ENCODE results near the gene AQP3. TPM values are rescaled to one million over a fixed set of nuclear protein-coding genes. Genes with fewer than 3 reads are reported as not detected.

The AQP3 gene
- total RNA-seq, 4 donors from 2014 or later: 7.1 to 15.3 (median 12.4) TPM

- H3K27me3 ChIP-seq: no peaks in the 10 kb centered on the region
- intact Hi-C loops (cut with DNase I; ENCODE audit: low total_unique reads): no loop called here
- no peaks in the 10 kb centered on the region for H3K9me3 ChIP-seq
- no peak overlapping the region for H3K4me3 ChIP-seq
- H3K36me3 ChIP-seq: no peaks in the 10 kb centered on the region
- no peak for DNase-seq
- no peak for TF ChIP-seq POLR2AphosphoS5 (IDR thresholded peaks at IDR 0.05)
- TF ChIP-seq, protein P1, sequence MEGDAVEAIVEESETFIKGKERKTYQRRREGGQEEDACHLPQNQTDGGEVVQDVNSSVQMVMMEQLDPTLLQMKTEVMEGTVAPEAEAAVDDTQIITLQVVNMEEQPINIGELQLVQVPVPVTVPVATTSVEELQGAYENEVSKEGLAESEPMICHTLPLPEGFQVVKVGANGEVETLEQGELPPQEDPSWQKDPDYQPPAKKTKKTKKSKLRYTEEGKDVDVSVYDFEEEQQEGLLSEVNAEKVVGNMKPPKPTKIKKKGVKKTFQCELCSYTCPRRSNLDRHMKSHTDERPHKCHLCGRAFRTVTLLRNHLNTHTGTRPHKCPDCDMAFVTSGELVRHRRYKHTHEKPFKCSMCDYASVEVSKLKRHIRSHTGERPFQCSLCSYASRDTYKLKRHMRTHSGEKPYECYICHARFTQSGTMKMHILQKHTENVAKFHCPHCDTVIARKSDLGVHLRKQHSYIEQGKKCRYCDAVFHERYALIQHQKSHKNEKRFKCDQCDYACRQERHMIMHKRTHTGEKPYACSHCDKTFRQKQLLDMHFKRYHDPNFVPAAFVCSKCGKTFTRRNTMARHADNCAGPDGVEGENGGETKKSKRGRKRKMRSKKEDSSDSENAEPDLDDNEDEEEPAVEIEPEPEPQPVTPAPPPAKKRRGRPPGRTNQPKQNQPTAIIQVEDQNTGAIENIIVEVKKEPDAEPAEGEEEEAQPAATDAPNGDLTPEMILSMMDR (IDR thresholded peaks at IDR 0.05): no peak
- in situ Hi-C loops (cut with MboI; ENCODE audit: low pct_ligation_motif_present in 1 of 4, low pct_unique_long_range_greater_than_20kb in 1 of 4, low sequenced_read_pairs in 3 of 4): no loop called here
- H3K4me1 ChIP-seq: peaks cover 6 to 36% (median 17%) of the 10 kb centered on the region in 4 donors
- no peak overlapping the region for H3K27ac ChIP-seq
- WGBS, 2 donors (ENCODE audit: low coverage in 1 of 2): 93% methylated on average over 10 of the region's 10 CpGs; no CpG with 5 or more reads in 1 of the 2 donors
These were observed 3.8 kb downstream of the AQP3 start for GRCh38 chr9:33443464-33444154.

GRCh38 chr9:33443047-33443446 is 4.3 kb downstream of the AQP3 start:
- WGBS, 2 donors (ENCODE audit: low coverage in 1 of 2): 82 to 91% methylated on average over 2 to 9 of the region's 9 CpGs
- TF ChIP-seq, protein P1 (IDR thresholded peaks at IDR 0.05): no peak
- TF ChIP-seq EP300 (IDR thresholded peaks at IDR 0.05; ENCODE audit: low read depth) (no peak), POLR2AphosphoS5 (IDR thresholded peaks at IDR 0.05) (no peak), POLR2A (IDR thresholded peaks at IDR 0.05) (no peak)
- H3K36me3 ChIP-seq: no peaks in the 10 kb centered on the region
- intact Hi-C loops (cut with DNase I; ENCODE audit: low total_unique reads) (no loop called here), in situ Hi-C loops (cut with MboI; ENCODE audit: low pct_ligation_motif_present in 1 of 4, low pct_unique_long_range_greater_than_20kb in 1 of 4, low sequenced_read_pairs in 3 of 4) (no loop called here)
- H3K9me3 ChIP-seq: no peaks in the 10 kb centered on the region
- DNase-seq: no peak
- H3K4me3 ChIP-seq: no peak overlapping the region
- H3K27ac ChIP-seq: no peak overlapping the region
- H3K27me3 ChIP-seq: no peaks in the 10 kb centered on the region
- H3K4me1 ChIP-seq: peaks cover 6 to 36% (median 16%) of the 10 kb centered on the region in 4 donors

GRCh38 chr9:33442125-33442524 is 5.3 kb downstream of the AQP3 start:
- in situ Hi-C loops (cut with MboI; ENCODE audit: low pct_ligation_motif_present in 1 of 4, low pct_unique_long_range_greater_than_20kb in 1 of 4, low sequenced_read_pairs in 3 of 4): no loop called here
- Histone ChIP-seq H3K27ac (no peak overlapping the region), H3K27me3 (no peaks in the 10 kb centered on the region), H3K4me1 (peaks cover 4 to 27% (median 11%) of the 10 kb centered on the region in 4 donors), H3K36me3 (no peaks in the 10 kb centered on the region), H3K4me3 (no peak overlapping the region), H3K9me3 (no peaks in the 10 kb centered on the region)
- DNase-seq: no peak
- 95% methylated on average over 9 of the region's 15 CpGs; no CpG with 5 or more reads in 1 of the 2 donors for WGBS, 2 donors (ENCODE audit: low coverage in 1 of 2)
- no peak for TF ChIP-seq POLR2AphosphoS5 (IDR thresholded peaks at IDR 0.05)
- TF ChIP-seq POLR2A (IDR thresholded peaks at IDR 0.05): no peak
- TF ChIP-seq EP300 (IDR thresholded peaks at IDR 0.05; ENCODE audit: low read depth): no peak
- TF ChIP-seq, protein P1 (IDR thresholded peaks at IDR 0.05): no peak
- intact Hi-C loops (cut with DNase I; ENCODE audit: low total_unique reads): no loop called here

- no peak for DNase-seq
- 100% methylated on average over 1 of the region's 1 CpG; no CpG with 5 or more reads in 1 of the 2 donors for WGBS, 2 donors (ENCODE audit: low coverage in 1 of 2)
- Histone ChIP-seq H3K36me3 (no peaks in the 10 kb centered on the region), H3K4me1 (peaks cover 0 to 12% (median under 1%) of the 10 kb centered on the region in 4 donors), H3K27me3 (no peaks in the 10 kb centered on the region), H3K4me3 (no peak overlapping the region), H3K27ac (no peak overlapping the region), H3K9me3 (no peaks in the 10 kb centered on the region)
- TF ChIP-seq, protein P1 (IDR thresholded peaks at IDR 0.05): no peak
- no peak for TF ChIP-seq POLR2AphosphoS5 (IDR thresholded peaks at IDR 0.05)
- no peak for TF ChIP-seq EP300 (IDR thresholded peaks at IDR 0.05; ENCODE audit: low read depth)
- no peak for TF ChIP-seq POLR2A (IDR thresholded peaks at IDR 0.05)
- in situ Hi-C loops (cut with MboI; ENCODE audit: low pct_ligation_motif_present in 1 of 4, low pct_unique_long_range_greater_than_20kb in 1 of 4, low sequenced_read_pairs in 3 of 4): no loop called here
- intact Hi-C loops (cut with DNase I; ENCODE audit: low total_unique reads): no loop called here
These were observed 6.8 kb downstream of the AQP3 start for GRCh38 chr9:33440609-33441008.
